ENCODE measurements around the gene ATXN7. TPM values are rescaled to one million over a fixed set of nuclear protein-coding genes. Genes with fewer than 3 reads are reported as not detected.

Gene ATXN7
- total and polyA plus RNA-seq, 5 donors from 2014 or later, result 20.0 to 249 (median 25.3) TPM

DNA sequence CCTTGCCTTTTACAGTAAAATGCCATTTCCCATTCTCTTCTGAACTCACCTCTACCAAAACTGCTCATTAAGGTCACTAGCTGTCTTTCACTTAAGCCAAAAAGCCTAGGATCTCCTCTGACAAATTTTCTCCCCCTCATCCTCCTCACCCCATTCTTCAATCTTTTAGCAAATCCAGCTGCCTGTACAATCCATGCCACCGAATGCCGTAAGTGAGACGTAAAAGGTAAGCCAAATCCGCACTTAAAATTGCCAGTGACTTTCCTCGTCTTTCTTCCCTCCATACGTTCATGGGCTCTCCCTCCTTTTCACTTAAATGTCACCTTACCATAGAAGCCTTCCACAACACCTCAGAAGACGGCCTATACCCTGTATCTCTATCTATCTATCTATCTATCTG, 145.9 kb downstream of the ATXN7 start:
- H3K4me1 Mint-ChIP-seq, result peaks cover 15 to 39% (median 22%) of the 10 kb centered on the region in 4 donors
- Histone ChIP-seq H3K36me3 (ENCODE audit: control insufficient read depth, insufficient read depth, low read length) (peaks cover 96% of the 10 kb centered on the region), H3K4me1 (ENCODE audit: control insufficient read depth, insufficient read depth, low read length, poor library complexity, severe bottlenecking) (no peaks in the 10 kb centered on the region), H3K9me3 (ENCODE audit: control insufficient read depth in 2 of 2, low read length in 2 of 2) (no peaks in the 10 kb centered on the region), H3K4me3 (ENCODE audit: low read depth, low read length) (no peak overlapping the region), H3K27me3 (ENCODE audit: control insufficient read depth, insufficient read depth, low read length) (no peaks in the 10 kb centered on the region), H3K27ac (ENCODE audit: insufficient read depth, low read length, poor library complexity, severe bottlenecking) (no peak overlapping the region)
- no peaks in the 10 kb centered on the region for H3K9me3 Mint-ChIP-seq
- no peaks in the 10 kb centered on the region for H3K27me3 Mint-ChIP-seq
- DNase-seq (no peak), ATAC-seq (ENCODE audit: low read depth in 2 of 2) (no peak)
- H3K4me3 Mint-ChIP-seq, result no peak overlapping the region
- peaks cover 43% of the 10 kb centered on the region for H3K36me3 Mint-ChIP-seq
- H3K27ac Mint-ChIP-seq, result peak overlapping the region; percentile 1 to 45 (median 42)

- no peak for ATAC-seq (ENCODE audit: low read depth in 2 of 2)
- H3K36me3 Mint-ChIP-seq, result peaks cover 46% of the 10 kb centered on the region
These were observed 146.5 kb downstream of the ATXN7 start for GRCh38 chr3:64010199-64010598.

DNA sequence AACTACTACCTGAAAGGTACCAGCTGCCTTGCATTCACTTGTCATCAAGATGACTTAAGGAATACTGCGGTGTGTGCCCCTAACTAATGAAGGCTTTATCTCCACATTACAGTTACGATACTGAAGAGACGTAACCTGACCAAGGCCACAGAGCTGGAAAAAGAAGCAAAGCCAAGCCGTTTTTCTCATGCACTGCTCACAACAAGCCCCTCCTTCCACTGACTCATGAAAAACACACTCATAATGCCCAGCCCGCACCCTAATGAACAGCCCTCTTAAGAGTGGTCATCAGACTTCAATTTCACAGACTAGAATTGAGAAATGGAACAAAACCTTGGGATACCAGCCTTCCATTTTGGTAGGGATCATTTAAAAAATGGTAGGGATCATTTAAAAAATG, 148.0 kb downstream of the ATXN7 start:
- Histone ChIP-seq H3K4me1 (ENCODE audit: control insufficient read depth, insufficient read depth, low read length, poor library complexity, severe bottlenecking) (no peaks in the 10 kb centered on the region), H3K9me3 (ENCODE audit: control insufficient read depth in 2 of 2, low read length in 2 of 2) (no peaks in the 10 kb centered on the region), H3K4me3 (ENCODE audit: low read depth, low read length) (no peak overlapping the region), H3K27ac (ENCODE audit: insufficient read depth, low read length, poor library complexity, severe bottlenecking) (no peak overlapping the region), H3K36me3 (ENCODE audit: control insufficient read depth, insufficient read depth, low read length) (peaks cover 94% of the 10 kb centered on the region), H3K27me3 (ENCODE audit: control insufficient read depth, insufficient read depth, low read length) (no peaks in the 10 kb centered on the region)
- H3K4me3 Mint-ChIP-seq, result no peak overlapping the region
- no peak for DNase-seq
- peaks cover 46% of the 10 kb centered on the region for H3K36me3 Mint-ChIP-seq
- peak overlapping the region in 1 of 3 donors; percentile 42 for H3K27ac Mint-ChIP-seq
- ATAC-seq (ENCODE audit: low read depth in 2 of 2), result no peak
- H3K27me3 Mint-ChIP-seq, result no peaks in the 10 kb centered on the region
- no peaks in the 10 kb centered on the region for H3K9me3 Mint-ChIP-seq
- peaks cover 22 to 50% (median 29%) of the 10 kb centered on the region in 4 donors for H3K4me1 Mint-ChIP-seq

More at GRCh38 chr3:64010199-64010598, 146.5 kb downstream of the ATXN7 start:
- H3K4me1 ChIP-seq (ENCODE audit: control insufficient read depth, insufficient read depth, low read length, poor library complexity, severe bottlenecking), result no peaks in the 10 kb centered on the region
- H3K9me3 ChIP-seq (ENCODE audit: control insufficient read depth in 2 of 2, low read length in 2 of 2), result no peaks in the 10 kb centered on the region
- no peak overlapping the region for H3K4me3 ChIP-seq (ENCODE audit: low read depth, low read length)
- no peak for DNase-seq
- H3K36me3 ChIP-seq (ENCODE audit: control insufficient read depth, insufficient read depth, low read length), result peaks cover 99% of the 10 kb centered on the region
- H3K4me1 Mint-ChIP-seq, result peaks cover 20 to 44% (median 26%) of the 10 kb centered on the region in 4 donors
- H3K27ac Mint-ChIP-seq, result peak overlapping the region in 1 of 3 donors; percentile 45
- no peak overlapping the region for H3K27ac ChIP-seq (ENCODE audit: insufficient read depth, low read length, poor library complexity, severe bottlenecking)
- H3K4me3 Mint-ChIP-seq, result no peak overlapping the region
- no peaks in the 10 kb centered on the region for H3K9me3 Mint-ChIP-seq
- H3K27me3 ChIP-seq (ENCODE audit: control insufficient read depth, insufficient read depth, low read length), result no peaks in the 10 kb centered on the region
- no peaks in the 10 kb centered on the region for H3K27me3 Mint-ChIP-seq

- Mint-ChIP-seq H3K27ac (peak overlapping the region in 2 of 3 donors; percentile 9 to 18), H3K4me3 (peak overlapping the region in 2 of 4 donors; percentile 9 to 48), H3K36me3 (peaks cover 38% of the 10 kb centered on the region), H3K9me3 (no peaks in the 10 kb centered on the region), H3K4me1 (peaks cover 45 to 64% (median 47%) of the 10 kb centered on the region in 4 donors), H3K27me3 (no peaks in the 10 kb centered on the region)
- peaks cover 15% of the 10 kb centered on the region for H3K4me1 ChIP-seq (ENCODE audit: control insufficient read depth, insufficient read depth, low read length, poor library complexity, severe bottlenecking)
- DNase-seq (no peak), ATAC-seq (ENCODE audit: low read depth in 2 of 2) (no peak)
- no peaks in the 10 kb centered on the region for H3K27me3 ChIP-seq (ENCODE audit: control insufficient read depth, insufficient read depth, low read length)
- H3K27ac ChIP-seq (ENCODE audit: insufficient read depth, low read length, poor library complexity, severe bottlenecking), result no peak overlapping the region
- H3K9me3 ChIP-seq (ENCODE audit: control insufficient read depth in 2 of 2, low read length in 2 of 2), result no peaks in the 10 kb centered on the region
- peaks cover 78% of the 10 kb centered on the region for H3K36me3 ChIP-seq (ENCODE audit: control insufficient read depth, insufficient read depth, low read length)
- no peak overlapping the region for H3K4me3 ChIP-seq (ENCODE audit: low read depth, low read length)
These were observed 153.4 kb downstream of the ATXN7 start for GRCh38 chr3:64016941-64017620.

GRCh38 chr3:64019271-64019670, 155.6 kb downstream of the ATXN7 start:
- H3K27ac ChIP-seq (ENCODE audit: insufficient read depth, low read length, poor library complexity, severe bottlenecking), result peak overlapping the region; percentile 17
- Mint-ChIP-seq H3K36me3 (peaks cover 21% of the 10 kb centered on the region), H3K27ac (peak overlapping the region in 1 of 3 donors; percentile 7), H3K4me1 (peaks cover 45 to 62% (median 54%) of the 10 kb centered on the region in 4 donors), H3K27me3 (no peaks in the 10 kb centered on the region), H3K9me3 (no peaks in the 10 kb centered on the region), H3K4me3 (no peak overlapping the region)
- H3K4me1 ChIP-seq (ENCODE audit: control insufficient read depth, insufficient read depth, low read length, poor library complexity, severe bottlenecking), result peaks cover 28% of the 10 kb centered on the region
- DNase-seq, result no peak
- H3K36me3 ChIP-seq (ENCODE audit: control insufficient read depth, insufficient read depth, low read length), result peaks cover 56% of the 10 kb centered on the region
- no peaks in the 10 kb centered on the region for H3K9me3 ChIP-seq (ENCODE audit: control insufficient read depth in 2 of 2, low read length in 2 of 2)
- H3K27me3 ChIP-seq (ENCODE audit: control insufficient read depth, insufficient read depth, low read length), result no peaks in the 10 kb centered on the region
- ATAC-seq (ENCODE audit: low read depth in 2 of 2), result no peak
- H3K4me3 ChIP-seq (ENCODE audit: low read depth, low read length), result no peak overlapping the region

GRCh38 chr3:64019879-64020278, 156.2 kb downstream of the ATXN7 start:
- no peaks in the 10 kb centered on the region for H3K27me3 ChIP-seq (ENCODE audit: control insufficient read depth, insufficient read depth, low read length)
- Mint-ChIP-seq H3K4me3 (no peak overlapping the region), H3K9me3 (no peaks in the 10 kb centered on the region), H3K36me3 (peaks cover 15% of the 10 kb centered on the region), H3K27me3 (no peaks in the 10 kb centered on the region), H3K27ac (no peak overlapping the region), H3K4me1 (peaks cover 41 to 56% (median 50%) of the 10 kb centered on the region in 4 donors)
- H3K4me1 ChIP-seq (ENCODE audit: control insufficient read depth, insufficient read depth, low read length, poor library complexity, severe bottlenecking), result peaks cover 28% of the 10 kb centered on the region
- H3K9me3 ChIP-seq (ENCODE audit: control insufficient read depth in 2 of 2, low read length in 2 of 2), result no peaks in the 10 kb centered on the region
- ATAC-seq (ENCODE audit: low read depth in 2 of 2) (no peak), DNase-seq (no peak)
- H3K4me3 ChIP-seq (ENCODE audit: low read depth, low read length), result no peak overlapping the region
- H3K36me3 ChIP-seq (ENCODE audit: control insufficient read depth, insufficient read depth, low read length), result peaks cover 50% of the 10 kb centered on the region
- H3K27ac ChIP-seq (ENCODE audit: insufficient read depth, low read length, poor library complexity, severe bottlenecking), result peak overlapping the region; percentile 83

GRCh38 chr3:64021922-64022321, 158.3 kb downstream of the ATXN7 start:
- Histone ChIP-seq H3K27ac (ENCODE audit: insufficient read depth, low read length, poor library complexity, severe bottlenecking) (peak overlapping the region; percentile 83), H3K9me3 (ENCODE audit: control insufficient read depth in 2 of 2, low read length in 2 of 2) (no peaks in the 10 kb centered on the region), H3K4me1 (ENCODE audit: control insufficient read depth, insufficient read depth, low read length, poor library complexity, severe bottlenecking) (peaks cover 28% of the 10 kb centered on the region), H3K36me3 (ENCODE audit: control insufficient read depth, insufficient read depth, low read length) (peaks cover 35% of the 10 kb centered on the region), H3K27me3 (ENCODE audit: control insufficient read depth, insufficient read depth, low read length) (peaks cover 3% of the 10 kb centered on the region), H3K4me3 (ENCODE audit: low read depth, low read length) (peak overlapping the region; percentile 91)
- ATAC-seq (ENCODE audit: low read depth in 2 of 2) (no peak), DNase-seq (no peak)
- Mint-ChIP-seq H3K27ac (peak overlapping the region; percentile 78 to 95 (median 94)), H3K36me3 (peaks cover 13% of the 10 kb centered on the region), H3K4me1 (peaks cover 35 to 46% (median 44%) of the 10 kb centered on the region in 4 donors), H3K4me3 (peak overlapping the region; percentile 86 to 94 (median 90)), H3K9me3 (no peaks in the 10 kb centered on the region), H3K27me3 (no peaks in the 10 kb centered on the region)
